ENCODE measurements around the gene SSH3. TPM values are rescaled to one million over a fixed set of nuclear protein-coding genes. Genes with fewer than 3 reads are reported as not detected.

Gene SSH3
- total RNA-seq, 3 donors from 2014 or later (not counting 1 experiment from before 2014, with no cell fraction given) = 34.3 to 42.7 (median 38.1) TPM

DNA sequence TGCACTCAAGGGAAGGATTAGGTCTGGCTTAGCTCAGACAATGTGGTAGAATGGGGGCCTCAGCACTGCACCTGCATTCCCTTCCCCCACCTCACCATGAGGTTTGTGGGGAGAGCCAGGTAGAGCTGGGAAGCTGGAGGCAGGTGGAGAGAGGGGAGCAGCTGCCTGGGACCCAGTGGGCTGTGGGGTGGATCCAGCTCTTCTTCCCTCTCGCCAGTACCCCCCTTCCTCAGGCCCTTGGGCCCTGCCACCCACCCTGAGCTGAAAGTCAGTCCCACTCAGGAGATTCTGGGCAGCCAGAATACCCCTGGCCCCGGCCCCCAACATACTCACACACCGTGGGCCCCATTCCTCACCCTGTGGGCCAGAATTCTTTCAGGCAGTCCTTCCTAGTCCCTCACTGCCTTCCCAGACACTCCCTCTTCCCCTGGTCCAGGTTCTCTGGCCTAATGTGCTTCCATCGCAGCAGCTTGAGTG is 53.1 kb downstream of the SSH3 start:
- Mint-ChIP-seq H3K4me3 (no peak overlapping the region), H3K4me1 (peaks cover 17 to 30% of the 10 kb centered on the region in 2 donors), H3K9me3 (no peaks in the 10 kb centered on the region), H3K27ac (peak overlapping the region; percentile 41 to 46), H3K27me3 (ENCODE audit: low read depth in 2 of 2) (peaks cover 3 to 9% of the 10 kb centered on the region in 2 donors), H3K36me3 (no peaks in the 10 kb centered on the region)
- H3K27ac ChIP-seq (ENCODE audit: low read length) = peak overlapping the region; percentile 4
- no peaks in the 10 kb centered on the region for H3K36me3 ChIP-seq (ENCODE audit: control insufficient read depth, insufficient read depth, low read length)
- TF ChIP-seq, protein P1, sequence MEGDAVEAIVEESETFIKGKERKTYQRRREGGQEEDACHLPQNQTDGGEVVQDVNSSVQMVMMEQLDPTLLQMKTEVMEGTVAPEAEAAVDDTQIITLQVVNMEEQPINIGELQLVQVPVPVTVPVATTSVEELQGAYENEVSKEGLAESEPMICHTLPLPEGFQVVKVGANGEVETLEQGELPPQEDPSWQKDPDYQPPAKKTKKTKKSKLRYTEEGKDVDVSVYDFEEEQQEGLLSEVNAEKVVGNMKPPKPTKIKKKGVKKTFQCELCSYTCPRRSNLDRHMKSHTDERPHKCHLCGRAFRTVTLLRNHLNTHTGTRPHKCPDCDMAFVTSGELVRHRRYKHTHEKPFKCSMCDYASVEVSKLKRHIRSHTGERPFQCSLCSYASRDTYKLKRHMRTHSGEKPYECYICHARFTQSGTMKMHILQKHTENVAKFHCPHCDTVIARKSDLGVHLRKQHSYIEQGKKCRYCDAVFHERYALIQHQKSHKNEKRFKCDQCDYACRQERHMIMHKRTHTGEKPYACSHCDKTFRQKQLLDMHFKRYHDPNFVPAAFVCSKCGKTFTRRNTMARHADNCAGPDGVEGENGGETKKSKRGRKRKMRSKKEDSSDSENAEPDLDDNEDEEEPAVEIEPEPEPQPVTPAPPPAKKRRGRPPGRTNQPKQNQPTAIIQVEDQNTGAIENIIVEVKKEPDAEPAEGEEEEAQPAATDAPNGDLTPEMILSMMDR (IDR thresholded peaks at IDR 0.05) = no peak
- DNase-seq = peak in 1 of 2 donors; percentile 6
- intact Hi-C loops (cut with micrococcal nuclease) = no loop called here
- no peak overlapping the region for H3K4me3 ChIP-seq (ENCODE audit: low read length)
- 53% methylated on average over 4 of the region's 4 CpGs for WGBS (ENCODE audit: insufficient coverage)
- no peaks in the 10 kb centered on the region for H3K9me3 ChIP-seq (ENCODE audit: control insufficient read depth, insufficient read depth, low read length)
- H3K4me1 ChIP-seq (ENCODE audit: control insufficient read depth, insufficient read depth, low read length) = peaks cover 67% of the 10 kb centered on the region
- ATAC-seq = no peak
- no peaks in the 10 kb centered on the region for H3K27me3 ChIP-seq (ENCODE audit: control insufficient read depth, insufficient read depth, low read length)

DNA sequence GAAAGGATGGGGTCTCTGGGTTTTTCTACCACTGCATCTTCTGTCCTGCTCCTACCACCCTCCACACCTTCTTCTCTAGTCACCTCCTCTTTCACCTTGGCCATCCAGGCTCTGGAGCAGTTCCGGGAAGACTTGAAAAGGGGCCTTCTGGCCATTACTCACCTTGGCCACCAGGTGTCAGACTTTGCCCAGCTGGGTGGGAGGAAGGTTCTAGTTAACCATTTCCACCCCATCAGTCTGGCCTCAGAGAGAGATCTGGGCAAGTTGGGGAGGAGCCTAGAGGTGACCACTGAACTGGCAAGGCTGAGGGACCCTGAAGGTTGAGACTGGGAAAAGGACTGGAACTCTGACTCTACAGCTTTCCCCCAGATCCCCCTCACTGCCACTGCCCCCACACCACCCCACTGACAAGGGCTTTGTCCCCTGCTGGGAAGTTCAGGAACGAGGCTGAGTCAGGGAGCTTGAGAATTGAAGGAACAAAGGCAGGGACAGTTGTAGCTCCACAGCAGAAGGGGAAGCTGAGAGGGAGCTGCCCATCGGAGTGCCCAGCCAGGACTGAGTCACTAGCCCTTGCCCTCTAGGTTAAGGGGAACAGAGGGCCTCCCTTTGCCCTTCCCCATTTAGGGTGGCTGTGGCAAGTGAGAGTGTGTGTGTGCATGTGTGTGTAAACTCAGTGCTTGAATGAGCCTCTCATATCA is 53.7 kb downstream of the SSH3 start:
- Histone ChIP-seq H3K4me3 (ENCODE audit: low read length) (no peak overlapping the region), H3K36me3 (ENCODE audit: control insufficient read depth, insufficient read depth, low read length) (no peaks in the 10 kb centered on the region), H3K27ac (ENCODE audit: low read length) (peak overlapping the region; percentile 4), H3K9me3 (ENCODE audit: control insufficient read depth, insufficient read depth, low read length) (no peaks in the 10 kb centered on the region), H3K27me3 (ENCODE audit: control insufficient read depth, insufficient read depth, low read length) (no peaks in the 10 kb centered on the region), H3K4me1 (ENCODE audit: control insufficient read depth, insufficient read depth, low read length) (peaks cover 61% of the 10 kb centered on the region)
- 42% methylated on average over 3 of the region's 3 CpGs for WGBS (ENCODE audit: insufficient coverage)
- peak; percentile 56 to 84 for DNase-seq
- peaks cover 13 to 26% of the 10 kb centered on the region in 2 donors for H3K4me1 Mint-ChIP-seq
- no peak for ATAC-seq
- peak overlapping the region; percentile 49 for H3K4me3 Mint-ChIP-seq
- no peaks in the 10 kb centered on the region for H3K9me3 Mint-ChIP-seq
- H3K27ac Mint-ChIP-seq = peak overlapping the region; percentile 41 to 46
- peaks cover 9% of the 10 kb centered on the region in 2 donors for H3K27me3 Mint-ChIP-seq (ENCODE audit: low read depth in 2 of 2)
- TF ChIP-seq, protein P1 (IDR thresholded peaks at IDR 0.05) = peak; percentile 90
- intact Hi-C loops (cut with micrococcal nuclease) = loop anchor here (1.0 kb wide), 2 partner anchors 25 to 148 kb away; partner anchors contain the start of gene PITPNM1
- no peaks in the 10 kb centered on the region for H3K36me3 Mint-ChIP-seq

DNA sequence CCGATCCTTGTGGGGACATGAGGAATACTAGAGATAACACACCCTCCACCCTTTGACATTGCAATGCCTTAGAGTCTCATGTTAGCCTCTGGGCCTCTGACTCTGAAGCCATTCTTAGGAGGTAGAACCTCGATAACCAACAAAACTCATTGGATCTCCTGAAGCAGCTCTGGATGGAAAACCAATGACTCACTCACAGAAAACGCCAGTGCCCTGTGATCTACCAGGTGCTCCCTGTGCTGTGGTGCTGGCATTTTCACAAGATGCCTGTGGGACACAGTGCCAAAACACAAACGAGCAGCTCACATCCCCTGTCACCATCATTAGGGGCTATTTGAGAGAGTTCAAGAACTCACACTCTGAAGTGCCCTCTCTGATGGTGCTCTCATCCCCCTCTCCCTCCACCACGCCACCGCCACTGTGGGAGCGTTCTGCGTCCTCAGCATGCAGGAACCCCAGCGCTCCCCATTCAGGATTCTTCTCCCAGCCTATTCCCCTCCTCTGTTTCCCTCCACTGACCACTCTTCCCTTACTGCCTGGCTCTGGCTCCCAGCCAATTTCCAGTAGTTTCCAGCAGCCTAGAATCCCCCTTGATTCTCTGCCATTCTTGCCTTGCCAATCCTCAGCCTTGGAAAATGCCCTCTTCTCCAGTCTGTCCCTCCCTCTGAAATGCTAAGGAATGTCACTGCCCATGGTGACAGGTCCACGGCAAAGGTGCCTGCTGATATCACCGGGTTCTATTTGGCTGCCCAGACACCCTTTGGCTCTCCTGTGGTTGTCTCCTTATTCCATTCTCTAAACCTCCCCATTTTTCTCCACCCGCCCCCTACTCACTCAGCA is 54.7 kb downstream of the SSH3 start:
- ATAC-seq = no peak
- H3K27ac Mint-ChIP-seq = peak overlapping the region in 1 of 2 donors; percentile 63
- H3K4me1 ChIP-seq (ENCODE audit: control insufficient read depth, insufficient read depth, low read length) = peaks cover 51% of the 10 kb centered on the region

More for the DNA sequence above, 54.7 kb downstream of the SSH3 start:
- Mint-ChIP-seq H3K9me3 (no peaks in the 10 kb centered on the region), H3K4me3 (no peak overlapping the region), H3K4me1 (peaks cover 19 to 25% of the 10 kb centered on the region in 2 donors), H3K36me3 (no peaks in the 10 kb centered on the region), H3K27me3 (ENCODE audit: low read depth in 2 of 2) (peaks cover 9 to 19% of the 10 kb centered on the region in 2 donors)
- intact Hi-C loops (cut with micrococcal nuclease) = loop anchor here (1.0 kb wide), 2 partner anchors 24 to 147 kb away; partner anchors contain the start of gene PITPNM1
- WGBS (ENCODE audit: insufficient coverage) = 96% methylated on average over 11 of the region's 12 CpGs
- Histone ChIP-seq H3K27ac (ENCODE audit: low read length) (no peak overlapping the region), H3K4me3 (ENCODE audit: low read length) (no peak overlapping the region), H3K36me3 (ENCODE audit: control insufficient read depth, insufficient read depth, low read length) (no peaks in the 10 kb centered on the region), H3K9me3 (ENCODE audit: control insufficient read depth, insufficient read depth, low read length) (no peaks in the 10 kb centered on the region), H3K27me3 (ENCODE audit: control insufficient read depth, insufficient read depth, low read length) (no peaks in the 10 kb centered on the region)
- peak in 1 of 2 donors; percentile 1 for DNase-seq
- TF ChIP-seq, protein P1 (IDR thresholded peaks at IDR 0.05) = no peak

Other genes starting within 250 kb of the SSH3 start
- not detected for gene RHOD, start 246.7 kb upstream of the SSH3 start, total RNA-seq
- gene KDM2A, start 184.3 kb upstream of the SSH3 start, total RNA-seq = 100 to 1,000 TPM; 268 to 312 (median 283) TPM
- gene GRK2, start 37.1 kb upstream of the SSH3 start, total RNA-seq = 100 to 1,000 TPM; 390 to 482 (median 441) TPM
- gene ANKRD13D, start 14.2 kb upstream of the SSH3 start, total RNA-seq = 100 to 1,000 TPM; 212 to 316 (median 231) TPM
- 10 to 100 TPM; 45.8 to 63.7 (median 60.5) TPM for gene POLD4, start 50.0 kb downstream of the SSH3 start, total RNA-seq
- gene CLCF1, start 70.1 kb downstream of the SSH3 start, total RNA-seq = 10 to 100 TPM in 2 of 3 donors, 1 to 10 TPM in 1; 9.8 to 13.4 (median 10.3) TPM
- 10 to 100 TPM; 30.2 to 47.1 (median 37.3) TPM for gene RAD9A, start 88.5 kb downstream of the SSH3 start, total RNA-seq
- 100 to 1,000 TPM; 222 to 245 (median 233) TPM for gene PPP1CA, start 98.3 kb downstream of the SSH3 start, total RNA-seq
- gene TBC1D10C, start 100.6 kb downstream of the SSH3 start, total RNA-seq = 100 to 1,000 TPM; 314 to 359 (median 342) TPM
- 10 to 100 TPM; 25.0 to 29.0 (median 25.0) TPM for gene CARNS1, start 112.1 kb downstream of the SSH3 start, total RNA-seq
- 10 to 100 TPM; 81.0 to 89.6 (median 84.6) TPM for gene RPS6KB2, start 125.0 kb downstream of the SSH3 start, total RNA-seq
- 100 to 1,000 TPM; 240 to 301 (median 269) TPM for gene PTPRCAP, start 134.2 kb downstream of the SSH3 start, total RNA-seq
- 10 to 100 TPM in 2 of 3 donors, 1 to 10 TPM in 1; 9.7 to 16.2 (median 15.0) TPM for gene CORO1B, start 139.9 kb downstream of the SSH3 start, total RNA-seq
- gene GPR152, start 149.2 kb downstream of the SSH3 start, total RNA-seq = under 1 TPM in 1 of 3 donors, not detected in 2; 0.25 TPM
- gene CABP4, start 151.8 kb downstream of the SSH3 start, total RNA-seq = 10 to 100 TPM; 12.9 to 22.8 (median 21.3) TPM
- gene TMEM134, start 165.7 kb downstream of the SSH3 start, total RNA-seq = 10 to 100 TPM; 57.8 to 65.7 (median 61.2) TPM
- gene AIP, start 179.5 kb downstream of the SSH3 start, total RNA-seq = 100 to 1,000 TPM in 1 of 3 donors, 10 to 100 TPM in 2; 93.3 to 113 (median 98.1) TPM
- gene PITPNM1, start 201.8 kb downstream of the SSH3 start, total RNA-seq = 100 to 1,000 TPM in 2 of 3 donors, 10 to 100 TPM in 1; 99.9 to 135 (median 123) TPM
- 10 to 100 TPM; 57.9 to 67.7 (median 65.5) TPM for gene CDK2AP2, start 204.6 kb downstream of the SSH3 start, total RNA-seq
- not detected for gene CABP2, start 219.9 kb downstream of the SSH3 start, total RNA-seq